ENCODE measurements around the gene DHX57.
"Not testable (repeated sequence)": the region's sequence is repeated elsewhere in the genome, so short reads cannot be mapped to it uniquely, and the experiment has no call there.

DHX57 gene

GRCh38 chr2:38806015-38806732 is 69.6 kb downstream of the DHX57 start:
- no peak for DNase-seq (ENCODE audit: low read depth in 4 of 4, low spot score in 1 of 4)

- no peak for DNase-seq (ENCODE audit: low read depth in 4 of 4, low spot score in 1 of 4)
These were observed 77.8 kb downstream of the DHX57 start for GRCh38 chr2:38797953-38798352.

GRCh38 chr2:38797250-38797676 is 78.5 kb downstream of the DHX57 start:
- no peak for DNase-seq (ENCODE audit: low read depth in 4 of 4, low spot score in 1 of 4)

GRCh38 chr2:38795016-38795415 is 80.7 kb downstream of the DHX57 start:
- not testable (repeated sequence) for DNase-seq (ENCODE audit: low read depth in 4 of 4, low spot score in 1 of 4)

- DNase-seq (ENCODE audit: low read depth in 4 of 4, low spot score in 1 of 4) = no peak
These were observed 81.3 kb downstream of the DHX57 start for GRCh38 chr2:38794235-38794946.

- DNase-seq (ENCODE audit: low read depth in 4 of 4, low spot score in 1 of 4) = no peak
These were observed 82.2 kb downstream of the DHX57 start for GRCh38 chr2:38793511-38793910.

GRCh38 chr2:38792751-38793150 is 83.0 kb downstream of the DHX57 start:
- DNase-seq (ENCODE audit: low read depth in 4 of 4, low spot score in 1 of 4) = no peak

- DNase-seq (ENCODE audit: low read depth in 4 of 4, low spot score in 1 of 4) = not testable (repeated sequence)
These were observed 83.4 kb downstream of the DHX57 start for GRCh38 chr2:38792321-38792720.

GRCh38 chr2:38791744-38792143 is 84.0 kb downstream of the DHX57 start:
- no peak for DNase-seq (ENCODE audit: low read depth in 4 of 4, low spot score in 1 of 4)

GRCh38 chr2:38789691-38790090 is 86.0 kb downstream of the DHX57 start:
- no peak for DNase-seq (ENCODE audit: low read depth in 4 of 4, low spot score in 1 of 4)

GRCh38 chr2:38788306-38788705 is 87.4 kb downstream of the DHX57 start:
- no peak for DNase-seq (ENCODE audit: low read depth in 4 of 4, low spot score in 1 of 4)

GRCh38 chr2:38783586-38783985 is 92.1 kb downstream of the DHX57 start:
- DNase-seq (ENCODE audit: low read depth in 4 of 4, low spot score in 1 of 4) = no peak

- DNase-seq (ENCODE audit: low read depth in 4 of 4, low spot score in 1 of 4) = no peak
These were observed 97.0 kb downstream of the DHX57 start for GRCh38 chr2:38778687-38779082.

- no peak for DNase-seq (ENCODE audit: low read depth in 4 of 4, low spot score in 1 of 4)
These were observed 99.2 kb downstream of the DHX57 start for GRCh38 chr2:38776531-38776930.

GRCh38 chr2:38775921-38776225 is 99.9 kb downstream of the DHX57 start:
- no peak for DNase-seq (ENCODE audit: low read depth in 4 of 4, low spot score in 1 of 4)

GRCh38 chr2:38775097-38775920 is 100.4 kb downstream of the DHX57 start:
- no peak for DNase-seq (ENCODE audit: low read depth in 4 of 4, low spot score in 1 of 4)

- no peak for DNase-seq (ENCODE audit: low read depth in 4 of 4, low spot score in 1 of 4)
These were observed 104.1 kb downstream of the DHX57 start for GRCh38 chr2:38771632-38772031.

GRCh38 chr2:38765551-38765950 is 110.2 kb downstream of the DHX57 start:
- no peak for DNase-seq (ENCODE audit: low read depth in 4 of 4, low spot score in 1 of 4)

GRCh38 chr2:38765149-38765548 is 110.6 kb downstream of the DHX57 start:
- DNase-seq (ENCODE audit: low read depth in 4 of 4, low spot score in 1 of 4) = no peak

GRCh38 chr2:38763728-38764127 is 112.0 kb downstream of the DHX57 start:
- no peak for DNase-seq (ENCODE audit: low read depth in 4 of 4, low spot score in 1 of 4)

GRCh38 chr2:38763228-38763627 is 112.5 kb downstream of the DHX57 start:
- no peak for DNase-seq (ENCODE audit: low read depth in 4 of 4, low spot score in 1 of 4)

GRCh38 chr2:38755891-38756290 is 119.8 kb downstream of the DHX57 start:
- not testable (repeated sequence) for DNase-seq (ENCODE audit: low read depth in 4 of 4, low spot score in 1 of 4)
